Skeletal muscle satellite cell (primary cell): ENCODE data around the gene CD37.
"Not testable (repeated sequence)": the region's sequence is repeated elsewhere in the genome, so short reads cannot be mapped to it uniquely, and the experiment has no call there.

Source experiments
- H3K27me3 ChIP-seq: 2 replicates; pipeline ENCODE4 v1.7.0; 2013; ENCODE audit warnings: low read length; ENCODE audit not compliant: control insufficient read depth, insufficient read depth
- H3K36me3 ChIP-seq: 2 replicates; pipeline ENCODE4 v1.7.0; 2013; ENCODE audit warnings: mild to moderate bottlenecking, control low read depth, low read length; ENCODE audit not compliant: insufficient read depth
- H3K4me1 ChIP-seq: 2 replicates; pipeline ENCODE4 v1.7.0; 2013; ENCODE audit warnings: low read length; ENCODE audit not compliant: control insufficient read depth, insufficient read depth
- H3K4me2 ChIP-seq: 2 replicates; pipeline ENCODE4 v1.7.0; 2013; ENCODE audit warnings: mild to moderate bottlenecking, low read length
- H3K4me3 ChIP-seq: 2 replicates; pipeline ENCODE4 v1.7.0; 2013; ENCODE audit warnings: low read length
- H3K9ac ChIP-seq: 2 replicates; pipeline ENCODE4 v1.7.0; 2013; ENCODE audit warnings: mild to moderate bottlenecking, low read depth, low read length, moderate library complexity
- H3K9me3 ChIP-seq: replicated peaks from 2 replicates; pipeline ENCODE4 v1.7.0; 2013; ENCODE audit warnings: mild to moderate bottlenecking, control low read depth, low read length

The CD37 gene

DNA sequence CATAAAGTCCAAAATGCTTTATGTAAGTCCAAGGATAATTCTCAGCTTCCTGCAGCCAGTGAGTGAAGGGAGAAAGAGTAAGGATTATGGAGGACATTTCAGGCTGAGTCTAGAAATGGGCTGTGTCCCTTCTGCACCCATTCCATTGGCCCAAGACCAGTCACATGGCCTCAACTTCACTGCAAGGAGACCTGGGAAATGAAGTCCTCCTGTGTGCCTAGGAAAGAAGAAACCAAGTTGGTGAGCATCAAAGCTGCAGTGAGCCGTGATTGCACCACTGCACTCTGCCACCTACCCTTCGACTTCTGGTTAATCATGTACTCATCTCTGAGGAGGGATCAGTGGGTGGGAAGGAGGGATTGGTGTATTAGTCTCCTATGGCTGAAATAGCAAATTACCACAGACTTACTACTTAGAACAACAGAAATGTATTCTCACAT is 3.6 kb upstream of the CD37 start:
- Histone ChIP-seq H3K4me3 (no peak overlapping the region), H3K27me3 (no peaks in the 10 kb centered on the region), H3K36me3 (no peaks in the 10 kb centered on the region), H3K4me1 (no peaks in the 10 kb centered on the region), H3K9ac (no peak overlapping the region), H3K4me2 (no peak overlapping the region), H3K9me3 (no peaks in the 10 kb centered on the region)

GRCh38 chr19:49332691-49333417 is 2.4 kb upstream of the CD37 start:
- not testable (repeated sequence) for H3K9me3 ChIP-seq, H3K36me3 ChIP-seq, H3K4me3 ChIP-seq, H3K4me2 ChIP-seq, H3K27me3 ChIP-seq, H3K4me1 ChIP-seq, H3K9ac ChIP-seq

- Histone ChIP-seq H3K4me1 (no peaks in the 10 kb centered on the region), H3K4me3 (no peak overlapping the region), H3K9ac (no peak overlapping the region)
Measured at GRCh38 chr19:49333418-49333805, 1.8 kb upstream of the CD37 start.

DNA sequence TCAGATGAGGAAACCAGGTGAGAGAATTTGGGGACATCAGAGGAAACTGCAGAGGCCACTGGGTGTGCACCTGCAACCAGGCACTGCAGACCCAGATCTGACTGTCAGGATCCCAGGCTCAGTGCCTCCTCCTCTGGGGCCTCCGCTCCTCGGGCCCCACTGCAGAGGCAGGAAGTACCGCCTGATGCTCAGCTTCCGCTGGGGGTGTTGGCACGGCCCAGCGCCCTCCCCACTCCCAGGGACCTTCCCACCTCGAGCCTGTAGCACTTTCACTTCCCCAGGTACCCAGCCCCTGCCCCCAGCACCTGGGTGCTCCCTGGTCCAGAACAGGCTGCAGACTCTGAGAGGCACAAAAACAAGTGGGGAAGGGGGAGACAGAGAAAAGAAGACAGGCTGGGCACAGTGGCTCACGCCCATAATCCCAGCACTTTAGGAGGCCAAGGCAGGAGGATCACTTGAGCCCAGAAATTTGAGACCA is 1.4 kb upstream of the CD37 start:
- Histone ChIP-seq H3K27me3 (no peaks in the 10 kb centered on the region), H3K9ac (no peak overlapping the region), H3K4me2 (no peak overlapping the region), H3K36me3 (no peaks in the 10 kb centered on the region), H3K4me3 (no peak overlapping the region), H3K9me3 (no peaks in the 10 kb centered on the region), H3K4me1 (no peaks in the 10 kb centered on the region)

More at GRCh38 chr19:49333418-49333805, 1.8 kb upstream of the CD37 start:
- H3K36me3 ChIP-seq, result no peaks in the 10 kb centered on the region
- H3K27me3 ChIP-seq, result no peaks in the 10 kb centered on the region
- no peak overlapping the region for H3K4me2 ChIP-seq
- H3K9me3 ChIP-seq, result no peaks in the 10 kb centered on the region

DNA sequence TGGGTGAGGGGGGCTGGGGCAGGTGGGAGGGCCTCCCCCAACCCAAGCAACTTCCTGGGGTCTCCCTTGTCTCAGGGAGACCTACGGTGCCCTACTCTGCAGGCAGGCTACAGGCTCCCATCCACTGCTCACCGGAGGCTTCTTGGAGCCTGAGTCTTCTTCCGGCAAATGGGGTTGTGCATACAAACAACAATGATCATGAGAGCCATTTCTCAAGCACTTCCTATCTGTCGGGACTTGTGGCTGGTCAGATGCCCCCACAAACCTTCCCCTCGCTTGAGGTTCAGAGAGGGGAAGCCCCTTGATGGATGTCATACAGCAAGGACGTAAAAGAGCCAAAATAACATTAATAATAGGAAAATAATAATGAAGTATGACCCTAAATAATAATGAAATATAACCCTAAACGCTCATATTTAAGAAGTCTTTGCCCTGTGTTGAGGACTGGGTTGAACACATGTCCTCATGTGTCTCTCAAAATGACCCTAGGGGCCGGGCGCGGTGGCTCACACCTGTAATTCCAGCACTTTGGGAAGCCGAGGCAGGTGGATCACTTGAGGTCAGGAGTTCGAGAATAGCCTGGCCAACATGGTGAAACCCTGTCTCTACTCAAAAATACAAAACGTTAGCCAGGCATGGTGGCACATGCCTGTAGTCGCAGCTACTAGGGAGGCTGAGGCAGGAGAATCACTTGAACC is 727 bp downstream of the CD37 start:
- Histone ChIP-seq H3K4me1 (peaks cover 15% of the 10 kb centered on the region), H3K9ac (no peak overlapping the region), H3K4me3 (no peak overlapping the region)

GRCh38 chr19:49336482-49337266 is 1.5 kb downstream of the CD37 start:
- Histone ChIP-seq H3K36me3 (peaks cover 10% of the 10 kb centered on the region), H3K4me3 (no peak overlapping the region), H3K4me2 (no peak overlapping the region), H3K4me1 (peaks cover 15% of the 10 kb centered on the region), H3K9ac (no peak overlapping the region), H3K9me3 (no peaks in the 10 kb centered on the region), H3K27me3 (no peaks in the 10 kb centered on the region)

More for the DNA sequence above, 727 bp downstream of the CD37 start:
- H3K4me2 ChIP-seq, result no peak overlapping the region
- H3K36me3 ChIP-seq, result peaks cover 3% of the 10 kb centered on the region
- no peaks in the 10 kb centered on the region for H3K27me3 ChIP-seq
- H3K9me3 ChIP-seq, result no peaks in the 10 kb centered on the region

GRCh38 chr19:49337267-49338022 is 2.2 kb downstream of the CD37 start:
- Histone ChIP-seq H3K9me3 (no peaks in the 10 kb centered on the region), H3K27me3 (no peaks in the 10 kb centered on the region), H3K4me2 (no peak overlapping the region), H3K9ac (no peak overlapping the region), H3K36me3 (peaks cover 15% of the 10 kb centered on the region), H3K4me3 (no peak overlapping the region), H3K4me1 (peaks cover 15% of the 10 kb centered on the region)

- H3K4me3 ChIP-seq, result no peak overlapping the region
- no peaks in the 10 kb centered on the region for H3K9me3 ChIP-seq
- no peak overlapping the region for H3K4me2 ChIP-seq
- H3K36me3 ChIP-seq, result peaks cover 22% of the 10 kb centered on the region
- H3K9ac ChIP-seq, result no peak overlapping the region
- peaks cover 15% of the 10 kb centered on the region for H3K4me1 ChIP-seq
- H3K27me3 ChIP-seq, result no peaks in the 10 kb centered on the region
Measured at GRCh38 chr19:49338023-49338677, 2.9 kb downstream of the CD37 start.

GRCh38 chr19:49338691-49339300 is 3.6 kb downstream of the CD37 start:
- peak overlapping the region; percentile 37 for H3K4me2 ChIP-seq
- no peak overlapping the region for H3K9ac ChIP-seq
- no peaks in the 10 kb centered on the region for H3K27me3 ChIP-seq
- peaks cover 15% of the 10 kb centered on the region for H3K4me1 ChIP-seq
- H3K4me3 ChIP-seq, result peak overlapping the region; percentile 35
- H3K9me3 ChIP-seq, result no peaks in the 10 kb centered on the region
- peaks cover 23% of the 10 kb centered on the region for H3K36me3 ChIP-seq

DNA sequence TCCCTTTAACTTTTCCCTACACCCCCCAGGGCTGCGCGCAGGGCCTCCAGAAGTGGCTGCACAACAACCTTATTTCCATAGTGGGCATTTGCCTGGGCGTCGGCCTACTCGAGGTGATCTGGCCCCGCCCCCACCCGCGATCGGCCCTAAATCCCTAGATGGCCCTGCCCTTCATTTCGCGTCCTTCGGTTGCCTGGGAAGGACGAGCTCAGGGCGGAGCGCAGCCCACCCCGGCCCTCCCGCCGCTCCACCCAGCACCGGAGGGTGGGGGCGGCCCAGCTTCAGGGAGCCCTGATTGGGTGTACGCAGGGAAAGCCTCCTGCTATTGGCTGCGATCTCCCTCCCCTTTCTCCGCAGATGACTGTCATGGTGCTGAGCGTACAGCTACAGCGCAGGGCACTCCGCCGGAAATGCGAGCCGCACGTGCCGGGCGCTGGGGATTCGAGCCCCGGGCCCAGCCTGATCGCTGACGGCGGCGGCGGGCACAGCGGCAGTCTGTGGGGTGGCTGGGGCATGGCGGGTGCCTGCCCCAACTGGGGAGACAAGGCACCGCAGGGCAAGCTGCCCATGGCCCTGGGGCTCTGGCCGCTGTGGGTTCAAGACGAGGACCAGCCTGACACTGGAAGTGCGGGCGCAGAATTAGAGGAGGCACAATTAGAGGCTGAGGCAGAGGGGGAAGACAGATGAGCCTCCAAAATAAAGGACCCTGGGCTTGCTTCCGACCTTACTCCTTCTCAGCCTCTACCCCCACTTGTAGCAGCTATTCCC is 4.3 kb downstream of the CD37 start:
- H3K4me2 ChIP-seq, result peak overlapping the region; percentile 37
- H3K4me1 ChIP-seq, result peaks cover 15% of the 10 kb centered on the region
- no peaks in the 10 kb centered on the region for H3K9me3 ChIP-seq
- peaks cover 24% of the 10 kb centered on the region for H3K36me3 ChIP-seq
- peak overlapping the region; percentile 35 for H3K4me3 ChIP-seq
- H3K27me3 ChIP-seq, result no peaks in the 10 kb centered on the region
- no peak overlapping the region for H3K9ac ChIP-seq
